WTC11 (cell line): ENCODE measurements around the gene TMEM82. TPM values are rescaled to one million over a fixed set of nuclear protein-coding genes. Genes with fewer than 3 reads are reported as not detected.

Source experiments
- ATAC-seq: fragments of 200-7000 bp; cut with Tn5 transposase; 2 replicates; pipeline ENCODE4 v1.10.0; 2021; ENCODE audit warnings: mild to moderate bottlenecking, moderate library complexity
- CTCF ChIA-PET: fragments of 300-600 bp; sonication (Branson Sonifier 250); formaldehyde crosslinking; loops from one replicate; lab custom pipeline; 2021; ENCODE audit warnings: antibody characterized with exemption; lab: Charles Lee
- POLR2A ChIA-PET: fragments of 350-600 bp; sonication (Branson Sonifier 250); formaldehyde crosslinking; loops from one replicate; lab custom pipeline; 2021; ENCODE audit warnings: antibody characterized with exemption; lab: Charles Lee
- DNase-seq: peaks from one replicate; pipeline ENCODE4 v3.0.0; 2021; ENCODE audit warnings: low spot score
- H3K27ac Mint-ChIP-seq: 2 replicates; pipeline ENCODE4 v1.8.0; 2021; ENCODE audit warnings: mixed read lengths
- H3K27me3 Mint-ChIP-seq: 2 replicates; pipeline ENCODE4 v1.8.0; 2021; ENCODE audit warnings: low read depth, mild to moderate bottlenecking, moderate library complexity, mixed read lengths
- H3K36me3 Mint-ChIP-seq: 2 replicates; pipeline ENCODE4 v1.8.0; 2021; ENCODE audit warnings: mixed read lengths
- H3K4me1 Mint-ChIP-seq: 2 replicates; pipeline ENCODE4 v1.8.0; 2022; ENCODE audit warnings: mixed read lengths
- H3K4me3 Mint-ChIP-seq: 2 replicates; pipeline ENCODE4 v1.8.0; 2021; ENCODE audit warnings: mild to moderate bottlenecking, moderate library complexity, mixed read lengths
- H3K9me3 Mint-ChIP-seq: 2 replicates; pipeline ENCODE4 v1.8.0; 2021; ENCODE audit warnings: mixed read lengths
- ETV6 ChIP-seq: sonication (generic); formaldehyde crosslinking; IDR thresholded peaks from 2 replicates; pipeline ENCODE4 v1.8.1; 2022; ENCODE audit warnings: mild to moderate bottlenecking, missing genetic modification reagents
- MXD4 ChIP-seq: fragments of 250-450 bp; sonication (Bioruptor Pico); IDR thresholded peaks from 2 replicates; pipeline ENCODE4 v1.8.0; 2021; ENCODE audit warnings: mild to moderate bottlenecking, moderate library complexity, borderline replicate concordance
- NR2C2 ChIP-seq: sonication (generic); formaldehyde crosslinking; IDR thresholded peaks from 2 replicates; pipeline ENCODE4 v1.8.0; 2022; ENCODE audit warnings: mild to moderate bottlenecking, missing genetic modification reagents
- TCF7 ChIP-seq: sonication (generic); formaldehyde crosslinking; IDR thresholded peaks from 2 replicates; pipeline ENCODE4 v1.8.0; 2022; ENCODE audit warnings: mild to moderate bottlenecking, low read depth, missing genetic modification reagents, moderate library complexity
- ZNF396 ChIP-seq: fragments of 250-450 bp; sonication (Bioruptor Pico); IDR thresholded peaks from 2 replicates; pipeline ENCODE4 v1.8.0; 2021; ENCODE audit warnings: mild to moderate bottlenecking, moderate library complexity, borderline replicate concordance
- ZNF671 ChIP-seq: fragments of 250-450 bp; sonication (Bioruptor Pico); IDR thresholded peaks from 2 replicates; pipeline ENCODE4 v1.8.0; 2021; ENCODE audit warnings: mild to moderate bottlenecking
- total RNA-seq: library from RNA; stranded (reverse); gene quantifications from 3 replicates; pipeline ENCODE4 v1.2.3, GENCODE V29; 2021
- TF ChIP-seq, protein P1 (sequence below): fragments of 250-450 bp; sonication (Bioruptor Pico); IDR thresholded peaks from 2 replicates; pipeline ENCODE4 v2.1.2; 2022; ENCODE audit warnings: mild to moderate bottlenecking, moderate library complexity
- TF ChIP-seq, protein P2 (sequence below): fragments of 250-450 bp; sonication (Bioruptor Pico); IDR thresholded peaks from 2 replicates; pipeline ENCODE4 v1.9.0; 2021; ENCODE audit warnings: mild to moderate bottlenecking
- TF ChIP-seq, protein P3 (sequence below): fragments of 250-450 bp; sonication (Bioruptor Pico); IDR thresholded peaks from 2 replicates; pipeline ENCODE4 v1.9.0; 2021; ENCODE audit warnings: moderate library complexity, mild to moderate bottlenecking, inconsistent platforms, borderline replicate concordance
- TF ChIP-seq, protein P4 (sequence below): sonication (generic); formaldehyde crosslinking; IDR thresholded peaks from 2 replicates; pipeline ENCODE4 v1.8.0; 2022; ENCODE audit warnings: missing genetic modification reagents
- TF ChIP-seq, protein P5 (sequence below): fragments of 250-450 bp; sonication (Bioruptor Pico); IDR thresholded peaks from 2 replicates; pipeline ENCODE4 v1.9.0; 2021; ENCODE audit warnings: mild to moderate bottlenecking
- TF ChIP-seq, protein P6 (sequence below): sonication (generic); formaldehyde crosslinking; IDR thresholded peaks from 2 replicates; pipeline ENCODE4 v1.8.1; 2022; ENCODE audit warnings: mild to moderate bottlenecking, missing genetic modification reagents, moderate library complexity, borderline replicate concordance

TMEM82 gene
- total RNA-seq, 1 experiment from 2014 or later = 0.48 TPM

DNA sequence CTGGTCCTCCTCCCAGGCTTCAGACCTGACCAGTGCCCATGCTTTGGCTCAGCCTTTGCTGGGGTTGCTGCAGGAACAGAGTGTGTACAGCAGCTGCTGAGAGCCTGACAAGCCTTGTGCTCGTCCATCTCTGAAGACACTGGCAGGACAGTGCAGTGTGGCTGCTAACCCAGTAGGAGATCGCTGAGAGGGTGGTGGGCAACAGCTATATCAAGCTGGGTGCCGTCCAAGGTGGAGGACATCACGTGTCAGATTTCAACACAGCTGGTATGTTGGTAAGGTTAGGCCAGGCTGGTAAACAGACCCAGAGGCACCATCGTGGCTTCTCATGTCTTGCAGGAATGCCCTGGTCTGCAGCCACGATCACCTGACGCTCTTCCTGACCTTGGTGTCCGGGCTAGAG is 24.1 kb upstream of the TMEM82 start:
- no peak for ATAC-seq
- POLR2A ChIA-PET = no interaction called here
- TF ChIP-seq TCF7 (CRISPR knock-in tag) (no peak), ETV6 (CRISPR knock-in tag) (no peak), MXD4 (no peak), NR2C2 (CRISPR knock-in tag) (no peak), ZNF671 (CRISPR knock-in tag) (no peak), ZNF396 (CRISPR knock-in tag) (no peak)
- TF ChIP-seq, protein P1, sequence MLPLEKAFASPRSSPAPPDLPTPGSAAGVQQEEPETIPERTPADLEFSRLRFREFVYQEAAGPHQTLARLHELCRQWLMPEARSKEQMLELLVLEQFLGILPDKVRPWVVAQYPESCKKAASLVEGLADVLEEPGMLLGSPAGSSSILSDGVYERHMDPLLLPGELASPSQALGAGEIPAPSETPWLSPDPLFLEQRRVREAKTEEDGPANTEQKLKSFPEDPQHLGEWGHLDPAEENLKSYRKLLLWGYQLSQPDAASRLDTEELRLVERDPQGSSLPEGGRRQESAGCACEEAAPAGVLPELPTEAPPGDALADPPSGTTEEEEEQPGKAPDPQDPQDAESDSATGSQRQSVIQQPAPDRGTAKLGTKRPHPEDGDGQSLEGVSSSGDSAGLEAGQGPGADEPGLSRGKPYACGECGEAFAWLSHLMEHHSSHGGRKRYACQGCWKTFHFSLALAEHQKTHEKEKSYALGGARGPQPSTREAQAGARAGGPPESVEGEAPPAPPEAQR (CRISPR knock-in tag) = no peak
- TF ChIP-seq, protein P2, sequence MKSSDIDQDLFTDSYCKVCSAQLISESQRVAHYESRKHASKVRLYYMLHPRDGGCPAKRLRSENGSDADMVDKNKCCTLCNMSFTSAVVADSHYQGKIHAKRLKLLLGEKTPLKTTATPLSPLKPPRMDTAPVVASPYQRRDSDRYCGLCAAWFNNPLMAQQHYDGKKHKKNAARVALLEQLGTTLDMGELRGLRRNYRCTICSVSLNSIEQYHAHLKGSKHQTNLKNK (CRISPR knock-in tag) = no peak
- TF ChIP-seq, protein P3, sequence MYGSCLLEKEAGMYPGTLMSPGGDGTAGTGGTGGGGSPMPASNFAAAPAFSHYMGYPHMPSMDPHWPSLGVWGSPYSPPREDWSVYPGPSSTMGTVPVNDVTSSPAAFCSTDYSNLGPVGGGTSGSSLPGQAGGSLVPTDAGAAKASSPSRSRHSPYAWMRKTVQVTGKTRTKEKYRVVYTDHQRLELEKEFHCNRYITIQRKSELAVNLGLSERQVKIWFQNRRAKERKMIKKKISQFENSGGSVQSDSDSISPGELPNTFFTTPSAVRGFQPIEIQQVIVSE (CRISPR knock-in tag) = no peak
- TF ChIP-seq, all 79 proteins: peak for 0
- Mint-ChIP-seq H3K4me3 (no peak overlapping the region), H3K27me3 (no peaks in the 10 kb centered on the region), H3K9me3 (no peaks in the 10 kb centered on the region), H3K27ac (no peak overlapping the region; the same call in 1 of the 2 replicates), H3K36me3 (peaks cover 20% of the 10 kb centered on the region), H3K4me1 (no peaks in the 10 kb centered on the region)
- CTCF ChIA-PET = interaction anchor here (1.1 kb wide), 1 partner anchor 16 kb away, joined by 4 read pairs; no protein-coding TSS in a partner anchor
- no peak for DNase-seq

DNA sequence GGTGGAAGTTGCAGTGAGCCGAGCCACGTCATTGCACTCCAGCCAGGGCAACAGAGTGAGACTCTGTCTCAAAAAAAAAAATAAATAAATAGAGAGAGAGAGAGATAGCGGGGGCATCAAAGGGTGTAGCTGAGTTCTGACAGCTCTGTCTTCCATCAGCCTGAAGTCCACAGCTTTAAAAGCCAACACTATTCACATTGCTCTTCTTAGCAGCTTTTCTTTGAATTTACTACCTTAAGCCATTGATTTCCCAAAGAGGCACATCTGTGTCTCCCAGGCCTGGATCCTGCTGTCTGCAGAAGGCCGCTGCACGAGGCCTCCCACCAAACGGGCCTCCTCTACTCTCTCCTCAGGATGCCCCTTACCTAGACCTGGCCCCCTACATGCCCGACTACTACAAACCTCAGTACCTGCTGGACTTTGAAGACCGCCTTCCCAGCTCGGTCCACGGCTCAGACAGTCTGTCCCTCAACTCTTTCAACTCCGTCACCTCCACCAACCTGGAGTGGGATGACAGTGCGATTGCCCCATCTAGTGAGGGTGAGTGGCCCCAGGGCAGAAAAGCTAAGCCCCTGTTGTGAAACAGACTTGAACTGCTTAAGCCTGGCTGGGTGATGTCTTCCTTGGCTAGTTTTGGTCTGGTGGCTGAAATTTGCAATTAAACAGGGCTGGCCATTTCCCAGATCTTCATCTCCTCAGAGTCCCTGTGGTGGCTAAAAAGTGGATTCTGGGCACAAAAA is 22.7 kb upstream of the TMEM82 start:
- CTCF ChIA-PET = interaction anchor here (0.5 to 2.1 kb wide), 5 partner anchors 12 to 192 kb away, joined by 3 to 13 read pairs (median 3); no protein-coding TSS in a partner anchor
- no peak overlapping the region for H3K4me3 Mint-ChIP-seq
- ATAC-seq (no peak), DNase-seq (no peak)
- no peaks in the 10 kb centered on the region for H3K9me3 Mint-ChIP-seq
- H3K27ac Mint-ChIP-seq = no peak overlapping the region
- H3K4me1 Mint-ChIP-seq = no peaks in the 10 kb centered on the region
- no peaks in the 10 kb centered on the region for H3K27me3 Mint-ChIP-seq
- peaks cover 20% of the 10 kb centered on the region for H3K36me3 Mint-ChIP-seq
- TF ChIP-seq, protein P4, sequence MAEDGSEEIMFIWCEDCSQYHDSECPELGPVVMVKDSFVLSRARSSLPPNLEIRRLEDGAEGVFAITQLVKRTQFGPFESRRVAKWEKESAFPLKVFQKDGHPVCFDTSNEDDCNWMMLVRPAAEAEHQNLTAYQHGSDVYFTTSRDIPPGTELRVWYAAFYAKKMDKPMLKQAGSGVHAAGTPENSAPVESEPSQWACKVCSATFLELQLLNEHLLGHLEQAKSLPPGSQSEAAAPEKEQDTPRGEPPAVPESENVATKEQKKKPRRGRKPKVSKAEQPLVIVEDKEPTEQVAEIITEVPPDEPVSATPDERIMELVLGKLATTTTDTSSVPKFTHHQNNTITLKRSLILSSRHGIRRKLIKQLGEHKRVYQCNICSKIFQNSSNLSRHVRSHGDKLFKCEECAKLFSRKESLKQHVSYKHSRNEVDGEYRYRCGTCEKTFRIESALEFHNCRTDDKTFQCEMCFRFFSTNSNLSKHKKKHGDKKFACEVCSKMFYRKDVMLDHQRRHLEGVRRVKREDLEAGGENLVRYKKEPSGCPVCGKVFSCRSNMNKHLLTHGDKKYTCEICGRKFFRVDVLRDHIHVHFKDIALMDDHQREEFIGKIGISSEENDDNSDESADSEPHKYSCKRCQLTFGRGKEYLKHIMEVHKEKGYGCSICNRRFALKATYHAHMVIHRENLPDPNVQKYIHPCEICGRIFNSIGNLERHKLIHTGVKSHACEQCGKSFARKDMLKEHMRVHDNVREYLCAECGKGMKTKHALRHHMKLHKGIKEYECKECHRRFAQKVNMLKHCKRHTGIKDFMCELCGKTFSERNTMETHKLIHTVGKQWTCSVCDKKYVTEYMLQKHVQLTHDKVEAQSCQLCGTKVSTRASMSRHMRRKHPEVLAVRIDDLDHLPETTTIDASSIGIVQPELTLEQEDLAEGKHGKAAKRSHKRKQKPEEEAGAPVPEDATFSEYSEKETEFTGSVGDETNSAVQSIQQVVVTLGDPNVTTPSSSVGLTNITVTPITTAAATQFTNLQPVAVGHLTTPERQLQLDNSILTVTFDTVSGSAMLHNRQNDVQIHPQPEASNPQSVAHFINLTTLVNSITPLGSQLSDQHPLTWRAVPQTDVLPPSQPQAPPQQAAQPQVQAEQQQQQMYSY (CRISPR knock-in tag) = no peak
- TF ChIP-seq, protein P5, sequence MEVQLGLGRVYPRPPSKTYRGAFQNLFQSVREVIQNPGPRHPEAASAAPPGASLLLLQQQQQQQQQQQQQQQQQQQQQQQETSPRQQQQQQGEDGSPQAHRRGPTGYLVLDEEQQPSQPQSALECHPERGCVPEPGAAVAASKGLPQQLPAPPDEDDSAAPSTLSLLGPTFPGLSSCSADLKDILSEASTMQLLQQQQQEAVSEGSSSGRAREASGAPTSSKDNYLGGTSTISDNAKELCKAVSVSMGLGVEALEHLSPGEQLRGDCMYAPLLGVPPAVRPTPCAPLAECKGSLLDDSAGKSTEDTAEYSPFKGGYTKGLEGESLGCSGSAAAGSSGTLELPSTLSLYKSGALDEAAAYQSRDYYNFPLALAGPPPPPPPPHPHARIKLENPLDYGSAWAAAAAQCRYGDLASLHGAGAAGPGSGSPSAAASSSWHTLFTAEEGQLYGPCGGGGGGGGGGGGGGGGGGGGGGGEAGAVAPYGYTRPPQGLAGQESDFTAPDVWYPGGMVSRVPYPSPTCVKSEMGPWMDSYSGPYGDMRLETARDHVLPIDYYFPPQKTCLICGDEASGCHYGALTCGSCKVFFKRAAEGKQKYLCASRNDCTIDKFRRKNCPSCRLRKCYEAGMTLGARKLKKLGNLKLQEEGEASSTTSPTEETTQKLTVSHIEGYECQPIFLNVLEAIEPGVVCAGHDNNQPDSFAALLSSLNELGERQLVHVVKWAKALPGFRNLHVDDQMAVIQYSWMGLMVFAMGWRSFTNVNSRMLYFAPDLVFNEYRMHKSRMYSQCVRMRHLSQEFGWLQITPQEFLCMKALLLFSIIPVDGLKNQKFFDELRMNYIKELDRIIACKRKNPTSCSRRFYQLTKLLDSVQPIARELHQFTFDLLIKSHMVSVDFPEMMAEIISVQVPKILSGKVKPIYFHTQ (CRISPR knock-in tag) = no peak
- TF ChIP-seq, protein P6, sequence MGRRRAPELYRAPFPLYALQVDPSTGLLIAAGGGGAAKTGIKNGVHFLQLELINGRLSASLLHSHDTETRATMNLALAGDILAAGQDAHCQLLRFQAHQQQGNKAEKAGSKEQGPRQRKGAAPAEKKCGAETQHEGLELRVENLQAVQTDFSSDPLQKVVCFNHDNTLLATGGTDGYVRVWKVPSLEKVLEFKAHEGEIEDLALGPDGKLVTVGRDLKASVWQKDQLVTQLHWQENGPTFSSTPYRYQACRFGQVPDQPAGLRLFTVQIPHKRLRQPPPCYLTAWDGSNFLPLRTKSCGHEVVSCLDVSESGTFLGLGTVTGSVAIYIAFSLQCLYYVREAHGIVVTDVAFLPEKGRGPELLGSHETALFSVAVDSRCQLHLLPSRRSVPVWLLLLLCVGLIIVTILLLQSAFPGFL = no peak
- POLR2A ChIA-PET = no interaction called here
